Stomach (tissue), 9 donors: Measurements from ENCODE around the gene RHEBL1. TPM values are rescaled to one million over a fixed set of nuclear protein-coding genes. Genes with fewer than 3 reads are reported as not detected.

ENCODE experiments used
- DNase-seq, 2 donors: peaks; one replicate each; pipeline versions ENCODE4 v3.0.0 to v3.0.0-alpha.2; 2013 to 2019
- H3K27ac ChIP-seq, 5 donors: fragments of 200-600 bp in 4 of 5; sonication (generic) in 4 of 5; one replicate each; pipeline ENCODE4 v1.5.1; 2013 to 2019; ENCODE audit warnings: mild to moderate bottlenecking in 1 of 5, moderate library complexity in 1 of 5
- H3K27me3 ChIP-seq, 3 donors: fragments of 200-600 bp; sonication (generic); one replicate each; pipeline ENCODE4 v1.5.1; 2017 to 2019; ENCODE audit warnings: mixed run types in 1 of 3
- H3K36me3 ChIP-seq, 4 donors: fragments of 200-600 bp; sonication (generic); 1 replicate in 3 of 4; 2 replicates in 1 of 4; pipeline ENCODE4 v1.5.1; 2016 to 2019
- H3K4me1 ChIP-seq, 4 donors: fragments of 200-600 bp; sonication (generic); one replicate each; pipeline ENCODE4 v1.5.1; 2016 to 2019
- H3K4me3 ChIP-seq, 4 donors: fragments of 200-600 bp; sonication (generic) in 3 of 4; one replicate each; pipeline ENCODE4 v1.5.1; 2016 to 2019; ENCODE audit warnings: mild to moderate bottlenecking in 1 of 4
- H3K9me3 ChIP-seq, 4 donors: fragments of 200-600 bp; sonication (generic); one replicate each; pipeline ENCODE4 v1.5.1; 2016 to 2019
- CTCF ChIP-seq, 7 experiments: fragments of 450-650 bp in 4 of 7; fragments of 200-600 bp in 3 of 7; sonication (generic) in 3 of 7; IDR thresholded peaks; one replicate each; pipeline ENCODE4 v1.5.1; 2016 to 2019; ENCODE audit warnings: antibody characterized with exemption in 7 of 7, control low read depth in 2 of 7, mild to moderate bottlenecking in 1 of 7
- EP300 ChIP-seq: sonication (generic); formaldehyde crosslinking; IDR thresholded peaks from one replicate; pipeline ENCODE4 v1.6.1; 2017; ENCODE audit warnings: antibody characterized with exemption
- POLR2A ChIP-seq, 4 donors: fragments of 450-650 bp; IDR thresholded peaks; one replicate each; pipeline ENCODE4 v1.6.1; 2016; ENCODE audit warnings: antibody characterized with exemption in 4 of 4, control low read depth in 2 of 4, mild to moderate bottlenecking in 1 of 4, moderate library complexity in 1 of 4
- POLR2AphosphoS5 ChIP-seq, 3 donors: sonication (generic); formaldehyde crosslinking; IDR thresholded peaks; one replicate each; pipeline ENCODE4 v1.6.1; 2016; ENCODE audit warnings: antibody characterized with exemption in 3 of 3
- WGBS, 5 donors: extraction: QIAGEN DNeasy Blood & Tissue Kit in 3 of 5; methylation state at CpG; one replicate each; pipeline versions ENCODE4 v1.1.5 to v1.1.7; 2013 to 2018; 5-methylcytosine and 5-hydroxymethylcytosine counted together
- intact Hi-C: fragments of 100-400 bp; cut with DNase I; formaldehyde crosslinking; loops from one replicate; pipeline ENCODE4 v1.15.1; 2023; ENCODE audit warnings: low total_unique reads
- polyA plus RNA-seq, 3 donors: library from polyadenylated mRNA; stranded (reverse); fragments of 200-250 nt; gene quantifications; one replicate each; pipeline ENCODE4 v1.2.3, GENCODE V29; 2013
- total RNA-seq, 5 donors: library from RNA; depleted of rRNA; stranded (reverse); fragments of >200 nt; gene quantifications; one replicate each; pipeline versions ENCODE4 v1.1.0 to v1.2.3, GENCODE V29; 2014 to 2016
- donor health status: healthy with polysubstance abuse.
- donor health status: Bipolar disorder and iron deficiency.
- donor health status: healthy.

Gene RHEBL1
- total and polyA plus RNA-seq, 8 donors: 0.75 to 1.0 TPM; not detected in 6

DNA sequence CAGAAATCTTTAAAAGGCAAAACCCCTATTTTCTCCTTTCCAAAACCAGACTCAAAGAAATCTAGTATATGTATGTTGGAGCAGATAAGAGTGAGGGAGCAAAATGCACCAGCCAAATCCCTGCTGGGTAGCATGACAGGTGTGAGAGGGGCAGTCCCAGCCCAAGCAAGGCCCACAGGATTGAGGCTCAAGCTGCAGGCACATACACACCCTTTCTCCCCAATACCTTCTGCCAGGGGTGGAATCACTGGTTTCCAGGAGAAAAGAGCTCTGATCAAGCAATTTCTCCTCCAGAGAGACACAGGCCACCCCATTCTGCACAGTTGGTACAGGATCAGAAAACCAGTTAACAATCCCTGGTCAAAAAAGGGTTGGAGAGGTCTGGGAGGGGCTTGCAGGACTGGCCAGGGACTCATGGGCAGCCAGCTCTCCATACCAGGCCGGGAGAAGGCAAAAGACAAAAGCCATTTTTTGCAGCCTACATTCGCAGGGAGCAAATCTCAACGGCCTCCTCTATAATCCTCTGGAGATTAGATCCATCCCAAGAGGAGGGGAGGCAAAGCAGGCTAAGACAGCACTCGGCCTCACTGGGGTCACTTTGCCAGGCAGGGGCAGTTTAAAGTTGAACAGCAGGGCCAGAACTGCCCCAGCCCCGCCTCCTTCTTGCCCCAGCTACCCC, 11.3 kb downstream of the RHEBL1 start:
- Histone ChIP-seq H3K9me3 (no peaks in the 10 kb centered on the region), H3K4me1 (peaks cover 48 to 66% (median 60%) of the 10 kb centered on the region in 4 donors), H3K27me3 (no peaks in the 10 kb centered on the region), H3K27ac (peak overlapping the region; percentile 91 to 98 (median 95)), H3K4me3 (peak overlapping the region; percentile 80 to 99 (median 97)), H3K36me3 (peaks cover 16 to 18% (median 17%) of the 10 kb centered on the region in 4 donors)
- TF ChIP-seq POLR2AphosphoS5 (IDR thresholded peaks at IDR 0.05) (no peak), EP300 (no peak), POLR2A (IDR thresholded peaks at IDR 0.05) (no peak), CTCF (IDR thresholded peaks at IDR 0.05) (no peak)
- no peak for DNase-seq
- intact Hi-C loops: no loop called here
- 0 to 4% (median 3%) methylated on average over 4 to 5 of the region's 5 CpGs for WGBS, 5 donors

DNA sequence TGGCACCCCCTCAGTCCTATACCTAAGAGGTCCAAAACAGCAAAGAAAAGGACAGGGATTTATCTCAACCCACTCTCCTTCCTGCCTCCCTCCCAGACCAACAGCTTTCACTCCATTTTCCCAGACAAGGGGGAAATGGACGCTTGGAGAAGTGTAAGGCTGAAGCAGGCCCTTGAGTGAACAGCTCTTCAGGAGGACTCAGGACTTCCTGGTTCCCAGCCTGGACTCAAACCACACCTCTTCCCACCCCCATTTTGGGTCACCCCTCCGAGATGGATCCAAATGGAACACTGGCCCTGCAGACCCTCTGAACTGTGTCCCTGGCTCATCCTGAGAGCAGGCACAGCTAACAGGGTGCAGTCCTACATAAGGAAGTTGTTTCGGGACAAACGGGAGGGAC, 11.9 kb downstream of the RHEBL1 start:
- TF ChIP-seq POLR2AphosphoS5 (IDR thresholded peaks at IDR 0.05) (no peak), EP300 (no peak), POLR2A (IDR thresholded peaks at IDR 0.05) (no peak), CTCF (IDR thresholded peaks at IDR 0.05) (no peak)
- no peak for DNase-seq

DNA sequence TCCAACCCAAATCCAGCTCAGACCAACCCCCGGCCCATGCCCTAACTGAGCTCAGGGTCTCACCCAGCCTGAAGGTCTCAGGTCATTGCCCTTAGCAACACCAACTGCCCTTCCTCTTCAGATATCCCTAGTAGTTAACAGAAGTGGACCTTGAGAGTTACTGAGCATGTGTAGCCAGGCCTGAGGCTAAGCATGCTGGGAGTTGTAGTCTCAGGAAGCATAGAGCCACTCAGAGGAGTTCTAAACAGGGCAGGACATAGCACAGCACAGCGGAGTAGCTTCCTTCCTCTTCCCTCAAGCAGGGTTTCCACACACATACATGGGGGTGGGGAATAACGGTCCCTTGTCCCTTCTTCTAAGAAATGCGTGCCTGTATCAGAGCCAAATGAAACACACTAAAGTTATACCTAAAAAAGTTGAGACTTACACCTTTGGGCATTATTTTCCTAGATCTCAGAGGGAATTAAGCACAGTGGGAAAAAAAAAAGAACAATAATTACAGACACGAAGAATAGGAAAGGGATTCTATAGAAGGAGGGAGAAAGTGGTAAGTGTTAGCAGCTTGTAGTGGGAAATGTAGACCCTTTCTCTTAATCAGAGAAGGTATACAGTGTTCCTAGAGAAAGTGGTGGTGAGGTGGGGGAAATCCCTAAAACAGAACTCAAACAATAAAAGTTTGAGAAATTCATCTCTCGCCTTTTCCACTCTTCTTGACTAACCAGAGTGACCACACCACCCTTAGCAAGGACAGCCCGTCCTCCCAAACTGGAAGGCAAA, 13.6 kb downstream of the RHEBL1 start:
- peaks cover 40 to 41% (median 41%) of the 10 kb centered on the region in 4 donors for H3K36me3 ChIP-seq
- H3K4me1 ChIP-seq: peaks cover 42 to 58% (median 54%) of the 10 kb centered on the region in 4 donors
- TF ChIP-seq POLR2AphosphoS5 (IDR thresholded peaks at IDR 0.05) (peak in 2 of 3 donors; percentile 25 to 63), EP300 (no peak)
- H3K27me3 ChIP-seq: no peaks in the 10 kb centered on the region
- H3K27ac ChIP-seq: peak overlapping the region in 4 of 5 donors; percentile 33 to 98 (median 95)
- H3K9me3 ChIP-seq: no peaks in the 10 kb centered on the region
- H3K4me3 ChIP-seq: peak overlapping the region in 3 of 4 donors; percentile 9 to 97 (median 80)
- peak; percentile 56 to 87 for DNase-seq
- 32 to 43% (median 36%) methylated on average over 7 of the region's 7 CpGs for WGBS, 5 donors
- intact Hi-C loops: no loop called here

More for the DNA sequence above, 11.9 kb downstream of the RHEBL1 start:
- Histone ChIP-seq H3K27ac (peak overlapping the region; percentile 32 to 98 (median 95)), H3K4me1 (peaks cover 48 to 66% (median 60%) of the 10 kb centered on the region in 4 donors), H3K36me3 (peaks cover 23 to 24% (median 24%) of the 10 kb centered on the region in 4 donors), H3K9me3 (no peaks in the 10 kb centered on the region), H3K4me3 (peak overlapping the region; percentile 80 to 99 (median 97)), H3K27me3 (no peaks in the 10 kb centered on the region)
- intact Hi-C loops: no loop called here
- 0 to 5% (median 3%) methylated on average over 4 of the region's 4 CpGs for WGBS, 5 donors

GRCh38 chr12:49055092-49055491, 14.7 kb downstream of the RHEBL1 start:
- peaks cover 50 to 52% (median 52%) of the 10 kb centered on the region in 4 donors for H3K36me3 ChIP-seq
- H3K9me3 ChIP-seq: no peaks in the 10 kb centered on the region
- peaks cover 41 to 57% (median 52%) of the 10 kb centered on the region in 4 donors for H3K4me1 ChIP-seq
- peak overlapping the region in 1 of 4 donors; percentile 97 for H3K4me3 ChIP-seq
- no peak for TF ChIP-seq POLR2AphosphoS5 (IDR thresholded peaks at IDR 0.05)
- no peak for TF ChIP-seq EP300
- TF ChIP-seq POLR2A (IDR thresholded peaks at IDR 0.05): no peak
- no peak for TF ChIP-seq CTCF (IDR thresholded peaks at IDR 0.05)
- no peak for DNase-seq
- intact Hi-C loops: no loop called here
- WGBS, 5 donors: 46 to 61% (median 49%) methylated on average over 4 of the region's 4 CpGs
- no peak overlapping the region for H3K27ac ChIP-seq
- no peaks in the 10 kb centered on the region for H3K27me3 ChIP-seq
